Stimulated activated naive B cell treated with anti-CD40 and anti-IgM and Interleukin-4, amounts not matched to agents 10 μg/mL and 1 μg/mL and 100 μg/mL, for 72 hours (primary cell): ENCODE measurements around the gene UBXN7.
"Not testable (repeated sequence)": the region's sequence is repeated elsewhere in the genome, so short reads cannot be mapped to it uniquely, and the experiment has no call there.

ENCODE experiments used
- ATAC-seq, 2 donors: fragments of 150-1000 bp; cut with Tn5 transposase; replicated peaks; 2 replicates each; pipeline ENCODE4 v1.10.0; 2021; ENCODE audit warnings: moderate library complexity in 1 of 2
- DNase-seq: peaks from one replicate; pipeline ENCODE4 v3.0.0; 2021
- H3K27ac Mint-ChIP-seq: one replicate; pipeline ENCODE4 v1.8.0; 2022; ENCODE audit warnings: mild to moderate bottlenecking, mixed read lengths
- H3K27me3 Mint-ChIP-seq, 2 donors: one replicate each; pipeline ENCODE4 v1.8.0; 2022; ENCODE audit warnings: mixed read lengths in 2 of 2
- H3K36me3 Mint-ChIP-seq, 2 donors: one replicate each; pipeline ENCODE4 v1.8.0; 2022; ENCODE audit warnings: mixed read lengths in 2 of 2, mild to moderate bottlenecking in 1 of 2
- H3K4me1 Mint-ChIP-seq, 2 donors: one replicate each; pipeline ENCODE4 v1.8.0; 2022; ENCODE audit warnings: mixed read lengths in 2 of 2, mild to moderate bottlenecking in 1 of 2
- H3K4me3 Mint-ChIP-seq, 2 donors: one replicate each; pipeline ENCODE4 v1.8.0; 2022; ENCODE audit warnings: mild to moderate bottlenecking in 2 of 2, mixed read lengths in 2 of 2, moderate library complexity in 1 of 2
- H3K9me3 Mint-ChIP-seq, 2 donors: one replicate each; pipeline ENCODE4 v1.8.0; 2022; ENCODE audit warnings: mixed read lengths in 2 of 2, mild to moderate bottlenecking in 1 of 2

The UBXN7 gene

DNA sequence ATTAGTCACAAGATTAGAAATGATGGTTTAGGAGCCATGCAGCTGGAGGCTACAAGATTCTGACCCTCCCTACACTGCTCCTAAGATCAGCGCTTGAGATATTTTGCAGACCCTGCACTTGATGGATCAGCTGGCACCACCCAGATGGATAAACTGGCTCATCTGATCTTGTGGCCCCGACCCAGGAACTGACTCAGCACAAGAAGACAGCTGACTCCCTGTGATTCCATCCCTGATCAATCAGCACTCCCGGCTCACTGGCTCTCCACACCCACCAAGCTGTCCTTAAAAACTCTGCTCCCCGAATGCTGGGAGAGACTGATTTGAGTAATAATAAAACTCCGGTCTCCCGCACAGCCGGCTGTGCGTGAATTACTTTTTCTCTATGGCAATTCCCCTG lies 129.3 kb downstream of the UBXN7 start:
- not testable (repeated sequence) for DNase-seq, ATAC-seq, H3K4me1 Mint-ChIP-seq, H3K27ac Mint-ChIP-seq, H3K9me3 Mint-ChIP-seq, H3K27me3 Mint-ChIP-seq, H3K36me3 Mint-ChIP-seq, H3K4me3 Mint-ChIP-seq

GRCh38 chr3:196302551-196302950 lies 129.7 kb downstream of the UBXN7 start:
- not testable (repeated sequence) for H3K4me1 Mint-ChIP-seq, DNase-seq, H3K9me3 Mint-ChIP-seq, H3K4me3 Mint-ChIP-seq, H3K27me3 Mint-ChIP-seq, H3K27ac Mint-ChIP-seq, H3K36me3 Mint-ChIP-seq, ATAC-seq

- ATAC-seq (no peak), DNase-seq (no peak)
- Mint-ChIP-seq H3K4me1 (peaks cover 0 to 13% of the 10 kb centered on the region in 2 donors), H3K4me3 (no peak overlapping the region), H3K36me3 (peaks cover 1 to 4% of the 10 kb centered on the region in 2 donors), H3K27me3 (no peaks in the 10 kb centered on the region), H3K27ac (no peak overlapping the region), H3K9me3 (no peaks in the 10 kb centered on the region)
These were observed 133.7 kb downstream of the UBXN7 start for GRCh38 chr3:196298521-196298920.
